AG04449 (cell line): ENCODE data around the gene CTCFL.

Experiments
- CTCF ChIA-PET: fragments of 350-600 bp; formaldehyde crosslinking; extraction: SDS; loops from one replicate; lab custom pipeline; 2021; ENCODE audit warnings: antibody characterized with exemption; lab: Yijun Ruan, JAX
- POLR2A ChIA-PET: fragments of 400-600, 350-600 bp; formaldehyde crosslinking; extraction: SDS; loops from one replicate; lab custom pipeline; 2020; ENCODE audit warnings: antibody characterized with exemption, inconsistent platforms; lab: Yijun Ruan, JAX
- DNase-seq: peaks from one replicate; pipeline ENCODE4 v3.0.0-alpha.2; 2010; ENCODE audit warnings: low read depth, low spot score
- H3K4me3 ChIP-seq: 2 replicates; pipeline ENCODE4 v1.5.1; 2011; ENCODE audit warnings: low read depth, mild to moderate bottlenecking, control low read depth, low read length
- TF ChIP-seq, protein P1 (sequence below): IDR thresholded peaks from one replicate; pipeline ENCODE4 v1.5.1; 2011; ENCODE audit warnings: mild to moderate bottlenecking, moderate library complexity, low read length, control low read depth, inconsistent platforms; ENCODE audit not compliant: insufficient read depth; ENCODE audit errors: missing control alignments

The CTCFL gene

DNA sequence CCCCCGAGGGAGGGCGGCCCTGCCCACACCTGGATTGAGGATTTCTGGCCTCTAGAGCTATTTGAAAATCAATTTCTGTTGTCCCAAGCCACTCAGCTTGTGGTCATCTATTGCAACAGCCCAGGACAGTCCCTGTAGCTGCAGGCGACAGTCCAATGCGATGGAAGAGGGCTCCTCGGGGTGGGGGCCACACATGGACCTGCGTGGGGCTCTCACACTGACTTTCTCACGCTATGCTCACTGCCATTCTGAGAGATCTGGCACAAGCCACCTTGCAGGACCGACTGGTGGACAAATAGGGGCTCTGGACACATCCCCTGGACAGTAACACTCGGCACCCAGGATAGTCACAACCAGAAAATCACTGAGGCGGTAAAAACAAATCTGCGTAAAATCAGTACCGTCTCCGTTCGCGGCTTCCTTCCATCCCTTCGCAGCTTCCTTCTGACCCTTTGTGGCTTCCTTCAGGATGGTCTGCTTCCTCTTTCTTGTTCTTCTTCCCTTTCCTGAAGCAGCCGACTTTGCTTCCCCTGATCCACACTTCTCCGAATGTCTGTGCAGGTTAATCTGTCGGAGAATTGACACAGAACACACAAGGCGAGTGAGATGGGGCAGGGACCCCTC lies 21.8 kb downstream of the CTCFL start:
- DNase-seq: no peak
- CTCF ChIA-PET: interaction anchor here (0.9 to 2.0 kb wide), 5 partner anchors 13 to 125 kb away, joined by 3 to 7 read pairs (median 4); no protein-coding TSS in a partner anchor
- POLR2A ChIA-PET: no interaction called here
- no peak overlapping the region for H3K4me3 ChIP-seq
- TF ChIP-seq, protein P1, sequence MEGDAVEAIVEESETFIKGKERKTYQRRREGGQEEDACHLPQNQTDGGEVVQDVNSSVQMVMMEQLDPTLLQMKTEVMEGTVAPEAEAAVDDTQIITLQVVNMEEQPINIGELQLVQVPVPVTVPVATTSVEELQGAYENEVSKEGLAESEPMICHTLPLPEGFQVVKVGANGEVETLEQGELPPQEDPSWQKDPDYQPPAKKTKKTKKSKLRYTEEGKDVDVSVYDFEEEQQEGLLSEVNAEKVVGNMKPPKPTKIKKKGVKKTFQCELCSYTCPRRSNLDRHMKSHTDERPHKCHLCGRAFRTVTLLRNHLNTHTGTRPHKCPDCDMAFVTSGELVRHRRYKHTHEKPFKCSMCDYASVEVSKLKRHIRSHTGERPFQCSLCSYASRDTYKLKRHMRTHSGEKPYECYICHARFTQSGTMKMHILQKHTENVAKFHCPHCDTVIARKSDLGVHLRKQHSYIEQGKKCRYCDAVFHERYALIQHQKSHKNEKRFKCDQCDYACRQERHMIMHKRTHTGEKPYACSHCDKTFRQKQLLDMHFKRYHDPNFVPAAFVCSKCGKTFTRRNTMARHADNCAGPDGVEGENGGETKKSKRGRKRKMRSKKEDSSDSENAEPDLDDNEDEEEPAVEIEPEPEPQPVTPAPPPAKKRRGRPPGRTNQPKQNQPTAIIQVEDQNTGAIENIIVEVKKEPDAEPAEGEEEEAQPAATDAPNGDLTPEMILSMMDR: no peak

DNA sequence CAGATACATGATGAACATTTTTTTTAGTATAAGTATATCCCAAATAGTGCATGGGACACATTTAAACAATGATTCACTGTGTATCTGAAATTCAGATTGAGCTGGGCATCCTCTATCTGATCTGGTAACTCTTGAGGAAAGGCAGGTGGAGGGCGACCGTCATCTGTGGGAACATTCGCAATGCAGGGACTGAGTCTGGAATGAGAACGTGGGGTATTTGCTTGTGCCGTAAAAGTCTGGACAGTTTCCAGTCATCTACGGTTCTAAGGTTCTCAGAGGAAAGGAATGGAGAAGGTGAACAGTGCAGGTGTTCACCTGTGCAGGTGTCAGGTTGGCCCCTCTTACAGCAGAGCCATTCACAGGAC lies 22.6 kb downstream of the CTCFL start:
- H3K4me3 ChIP-seq: no peak overlapping the region
- POLR2A ChIA-PET: no interaction called here
- TF ChIP-seq, protein P1: no peak
- no peak for DNase-seq
- CTCF ChIA-PET: interaction anchor here (0.9 to 2.0 kb wide), 6 partner anchors 13 to 708 kb away, joined by 3 to 7 read pairs (median 4); no protein-coding TSS in a partner anchor

DNA sequence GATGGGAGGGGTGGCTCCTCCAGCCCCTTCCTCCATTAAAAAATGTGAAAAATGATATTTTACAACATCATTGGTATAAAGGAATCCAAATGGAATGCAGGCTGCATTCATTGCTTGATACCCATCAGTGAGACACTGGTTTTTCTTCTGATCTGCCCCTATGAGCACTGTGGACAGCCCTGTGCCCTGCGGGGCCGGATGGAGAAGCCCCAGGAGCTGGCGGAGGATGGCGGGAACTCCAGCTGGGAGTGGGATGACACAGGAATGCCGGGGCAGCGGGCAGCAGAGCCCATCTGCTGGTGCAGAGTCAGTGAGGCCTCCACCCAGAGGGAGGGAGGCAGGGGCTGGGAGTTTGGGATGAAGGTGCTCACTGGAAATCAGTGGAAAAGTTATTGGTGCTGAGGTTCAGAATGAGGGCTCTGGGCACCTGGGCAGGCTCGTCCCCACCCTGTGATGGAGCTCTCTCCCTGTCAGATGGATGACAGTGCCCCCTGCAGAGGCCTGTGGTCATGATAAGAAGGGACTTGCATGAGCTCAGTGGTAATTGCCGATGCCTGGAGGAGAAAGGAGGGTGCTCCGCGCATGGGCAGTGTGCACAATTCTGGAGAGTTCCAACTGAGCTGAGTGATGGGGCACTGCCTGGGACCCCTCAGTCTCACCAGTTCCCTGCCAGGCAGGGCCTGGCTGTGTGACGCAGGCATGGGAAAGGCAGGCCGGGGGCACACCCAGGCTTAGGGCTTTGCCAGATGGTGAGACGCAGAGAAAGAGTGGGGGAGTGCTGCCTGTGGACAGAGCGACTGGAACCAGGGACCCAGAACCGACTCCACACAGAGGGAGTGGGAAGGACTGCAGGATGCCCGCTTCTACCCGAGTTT lies 23.2 kb downstream of the CTCFL start:
- no peak overlapping the region for H3K4me3 ChIP-seq
- ChIA-PET CTCF (interaction anchor here (0.6 to 2.0 kb wide), 6 partner anchors 14 to 708 kb away, joined by 3 to 7 read pairs (median 4); no protein-coding TSS in a partner anchor), POLR2A (no interaction called here)
- TF ChIP-seq, protein P1: no peak
- no peak for DNase-seq

DNA sequence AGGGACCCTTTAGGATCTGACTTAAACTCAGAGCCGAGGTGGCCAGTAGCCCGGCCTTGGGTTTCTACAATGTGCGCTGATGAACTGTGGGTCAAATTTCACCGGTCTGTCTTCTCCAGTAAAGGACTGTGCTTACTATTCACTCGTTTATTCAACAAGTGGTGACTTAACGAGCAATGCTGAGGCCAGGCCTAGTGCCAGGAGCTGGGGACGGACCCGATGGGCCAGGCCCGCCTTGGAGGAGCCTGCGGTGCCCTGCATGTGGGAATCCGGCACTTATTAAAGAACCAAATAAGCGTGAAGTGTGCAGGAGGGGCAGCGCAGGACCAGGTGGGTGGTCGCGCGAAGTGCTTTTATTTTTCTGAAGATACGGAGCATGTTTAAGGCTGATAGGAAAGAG lies 24.0 kb downstream of the CTCFL start:
- no peak overlapping the region for H3K4me3 ChIP-seq
- TF ChIP-seq, protein P1: no peak
- CTCF ChIA-PET: interaction anchor here (0.8 kb wide), 1 partner anchor 119 kb away, joined by 3 read pairs; no protein-coding TSS in a partner anchor
- no peak for DNase-seq
- POLR2A ChIA-PET: no interaction called here

DNA sequence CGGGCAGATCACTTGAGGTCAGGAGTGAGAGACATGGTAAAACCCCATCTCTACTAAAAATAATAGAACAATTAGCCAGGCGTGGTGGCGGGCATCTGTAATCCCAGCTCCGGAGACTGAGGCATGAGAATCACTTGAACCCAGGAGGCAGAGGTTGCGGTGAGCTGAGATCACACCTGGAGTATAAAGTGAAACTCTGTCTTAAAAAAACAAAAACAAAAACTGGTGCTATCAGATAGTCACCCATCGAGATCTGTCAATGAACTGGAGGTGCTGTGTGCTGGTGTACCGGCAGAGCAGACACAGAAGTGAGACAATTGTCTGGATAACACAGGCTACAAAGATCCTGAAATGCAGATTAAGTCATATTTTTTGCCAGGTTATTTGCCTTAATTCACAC lies 24.7 kb downstream of the CTCFL start:
- no peak for DNase-seq
- no peak overlapping the region for H3K4me3 ChIP-seq
- ChIA-PET CTCF (interaction anchor here (2.5 to 2.6 kb wide), 2 partner anchors 96 to 710 kb away, joined by 5 to 7 read pairs; no protein-coding TSS in a partner anchor), POLR2A (no interaction called here)
- TF ChIP-seq, protein P1: no peak

DNA sequence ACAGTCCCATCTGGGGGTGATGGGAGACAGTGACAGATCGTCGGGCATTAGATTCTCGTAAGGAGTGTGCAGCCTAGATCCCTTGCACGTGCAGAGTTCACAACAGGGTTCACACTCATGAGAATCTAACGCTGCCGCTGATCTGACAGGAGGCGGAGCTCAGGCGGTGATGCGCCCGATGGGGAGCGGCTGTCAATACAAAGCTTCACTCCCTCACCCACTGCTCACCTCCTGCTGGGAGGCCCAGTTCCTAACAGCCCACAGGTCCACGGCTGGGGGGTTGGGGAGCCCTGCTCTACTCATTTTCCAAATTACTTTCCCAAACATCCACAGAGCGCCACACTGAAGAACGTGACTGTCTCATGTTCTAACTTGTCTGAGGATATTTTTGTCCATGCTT lies 25.3 kb downstream of the CTCFL start:
- no peak overlapping the region for H3K4me3 ChIP-seq
- DNase-seq: no peak
- ChIA-PET CTCF (interaction anchor here (1.4 to 2.6 kb wide), 6 partner anchors 93 to 710 kb away, joined by 4 to 52 read pairs (median 6); no protein-coding TSS in a partner anchor), POLR2A (no interaction called here)
- TF ChIP-seq, protein P1: no peak
